Mesendoderm (in vitro differentiated cells): ENCODE results near the gene BMP2K. TPM values are rescaled to one million over a fixed set of nuclear protein-coding genes. Genes with fewer than 3 reads are reported as not detected.

Experiments
- DNase-seq: peaks from one replicate; pipeline ENCODE4 v3.0.0; 2013
- H2AK5ac ChIP-seq: 2 replicates; pipeline ENCODE4 v1.6.1; 2013; ENCODE audit warnings: low read length, inconsistent platforms
- H2BK120ac ChIP-seq: 2 replicates; pipeline ENCODE4 v1.6.1; 2013; ENCODE audit warnings: low read depth, mild to moderate bottlenecking, low read length, moderate library complexity, mixed read lengths
- H2BK15ac ChIP-seq: replicated peaks from 2 replicates; pipeline ENCODE4 v1.6.1; 2013; ENCODE audit warnings: low read depth, mild to moderate bottlenecking, moderate library complexity
- H2BK5ac ChIP-seq: 2 replicates; pipeline ENCODE4 v1.6.1; 2013; ENCODE audit warnings: low read length, inconsistent platforms
- H3K18ac ChIP-seq: 2 replicates; pipeline ENCODE4 v1.6.1; 2013; ENCODE audit warnings: mild to moderate bottlenecking, low read length, mixed read lengths
- H3K23ac ChIP-seq: one replicate; pipeline ENCODE4 v1.6.1; 2013; ENCODE audit warnings: low read length
- H3K27ac ChIP-seq: 2 replicates; pipeline ENCODE4 v1.5.1; 2013; ENCODE audit warnings: low read depth, mild to moderate bottlenecking, inconsistent platforms, low read length, moderate library complexity
- H3K27me3 ChIP-seq: 2 replicates; pipeline ENCODE4 v1.6.1; 2013; ENCODE audit warnings: low read length, control low read depth, mild to moderate bottlenecking, inconsistent platforms; ENCODE audit not compliant: insufficient read depth, poor library complexity
- H3K36me3 ChIP-seq: 2 replicates; pipeline ENCODE4 v1.6.1; 2013; ENCODE audit warnings: low read length, inconsistent platforms; ENCODE audit not compliant: control insufficient read depth, insufficient read depth
- H3K4ac ChIP-seq: one replicate; pipeline ENCODE4 v1.6.1; 2013; ENCODE audit warnings: low read depth, mild to moderate bottlenecking, low read length, moderate library complexity
- H3K4me1 ChIP-seq: 2 replicates; pipeline ENCODE4 v1.6.1; 2013; ENCODE audit warnings: low read depth, low read length, inconsistent platforms; ENCODE audit not compliant: control insufficient read depth
- H3K4me2 ChIP-seq: 2 replicates; pipeline ENCODE4 v1.6.1; 2013; ENCODE audit warnings: low read length
- H3K4me3 ChIP-seq: 2 replicates; pipeline ENCODE4 v1.5.1; 2013; ENCODE audit warnings: mild to moderate bottlenecking, low read length
- H3K56ac ChIP-seq: one replicate; pipeline ENCODE4 v1.6.1; 2013; ENCODE audit warnings: low read length
- H3K79me1 ChIP-seq: 2 replicates; pipeline ENCODE4 v1.6.1; 2013; ENCODE audit warnings: low read length, inconsistent platforms
- H3K79me2 ChIP-seq: 2 replicates; pipeline ENCODE4 v1.6.1; 2013; ENCODE audit warnings: mild to moderate bottlenecking, low read length; ENCODE audit not compliant: control insufficient read depth, insufficient read depth
- H3K9ac ChIP-seq: 2 replicates; pipeline ENCODE4 v1.6.1; 2013; ENCODE audit warnings: low read length, inconsistent platforms
- H4K5ac ChIP-seq: one replicate; pipeline ENCODE4 v1.6.1; 2013; ENCODE audit warnings: low read length
- H4K8ac ChIP-seq: one replicate; pipeline ENCODE4 v1.6.1; 2013; ENCODE audit warnings: low read depth, mild to moderate bottlenecking, control low read depth, low read length, moderate library complexity
- WGBS: extraction: QIAGEN DNeasy Blood & Tissue Kit; methylation state at CpG from one replicate; pipeline ENCODE4 v1.1.7; 2013; ENCODE audit warnings: low lambda C conversion rate, missing lambda C conversion rate; ENCODE audit not compliant: insufficient coverage; ENCODE audit errors: extremely low coverage; 5-methylcytosine and 5-hydroxymethylcytosine counted together
- small RNA-seq: library from polyadenylated mRNA; stranded (forward); fragments of <200 nt; extraction: miRNeasy Mini kit (QIAGEN cat#:217004); gene quantifications from one replicate; pipeline ENCODE3, GENCODE V24; 2013; ENCODE audit not compliant: insufficient read depth

BMP2K gene

GRCh38 chr4:78960926-78961325 is 184.8 kb downstream of the BMP2K start:
- Histone ChIP-seq H2BK15ac (no peak overlapping the region), H3K56ac (no peak overlapping the region), H3K4me1 (no peaks in the 10 kb centered on the region), H2BK120ac (no peak overlapping the region), H2AK5ac (no peak overlapping the region), H3K4me3 (no peak overlapping the region), H3K36me3 (no peaks in the 10 kb centered on the region), H3K18ac (no peak overlapping the region), H4K5ac (no peak overlapping the region), H3K79me1 (no peaks in the 10 kb centered on the region), H3K4ac (no peak overlapping the region), H3K4me2 (no peak overlapping the region), H3K27ac (no peak overlapping the region), H3K27me3 (no peaks in the 10 kb centered on the region), H3K9ac (no peak overlapping the region), H4K8ac (no peak overlapping the region), H3K23ac (no peak overlapping the region), H2BK5ac (no peak overlapping the region), H3K79me2 (no peaks in the 10 kb centered on the region)
- WGBS = no CpG with 5 or more reads among the region's 3 CpGs
- no peak for DNase-seq

Small RNA genes lying within 50 kb of the gene (small RNA-seq; reads per million reads assigned to genes)
- gene AC098818.1 = not detected
- not detected for gene MIR5096
- not detected for gene RN7SL127P
